Kidney (tissue), 14 donors: ENCODE data around the gene MYO1H. TPM values are rescaled to one million over a fixed set of nuclear protein-coding genes. Genes with fewer than 3 reads are reported as not detected.
"Not testable (repeated sequence)": the region's sequence is repeated elsewhere in the genome, so short reads cannot be mapped to it uniquely, and the experiment has no call there.

Source experiments
- DNase-seq, 5 donors: peaks; one replicate each; pipeline ENCODE4 v3.0.0-alpha.2; 2013 to 2020
- FAIRE-seq: peaks from 2 replicates; lab custom pipeline; 2012; peaks lifted over from hg19 to GRCh38; lab: Jason Lieb, UNC
- H3K27ac ChIP-seq, 2 donors: one replicate each; pipeline ENCODE4 v1.7.0; 2013; ENCODE audit warnings: low read depth in 2 of 2, low read length in 2 of 2, inconsistent platforms in 1 of 2
- H3K27me3 ChIP-seq: one replicate; pipeline ENCODE4 v1.7.1; 2013; ENCODE audit warnings: low read length, inconsistent platforms; ENCODE audit not compliant: control insufficient read depth, insufficient read depth
- H3K36me3 ChIP-seq, 3 donors: one replicate each; pipeline versions ENCODE4 v1.7.0 to v1.7.1; 2013; ENCODE audit warnings: low read length in 3 of 3, control low read depth in 1 of 3, inconsistent platforms in 1 of 3; ENCODE audit not compliant: insufficient read depth in 3 of 3, control insufficient read depth in 2 of 3
- H3K4me1 ChIP-seq, 3 donors: one replicate each; pipeline versions ENCODE4 v1.7.0 to v1.7.1; 2013; ENCODE audit warnings: low read length in 3 of 3, inconsistent platforms in 1 of 3, low read depth in 1 of 3; ENCODE audit not compliant: control insufficient read depth in 2 of 3, insufficient read depth in 2 of 3
- H3K4me3 ChIP-seq, 3 donors: one replicate each; pipeline versions ENCODE4 v1.7.0 to v1.8.1; 2013; ENCODE audit warnings: low read length in 3 of 3, control low read depth in 1 of 3, inconsistent platforms in 1 of 3
- H3K9ac ChIP-seq, 3 donors: one replicate each; pipeline versions ENCODE4 v1.7.0 to v1.7.1; 2013; ENCODE audit warnings: low read length in 3 of 3, control low read depth in 1 of 3, inconsistent platforms in 1 of 3
- H3K9me3 ChIP-seq, 3 donors: one replicate each; pipeline versions ENCODE4 v1.7.0 to v1.7.1; 2013; ENCODE audit warnings: low read length in 3 of 3, control low read depth in 1 of 3, inconsistent platforms in 1 of 3; ENCODE audit not compliant: control insufficient read depth in 2 of 3, insufficient read depth in 1 of 3
- intact Hi-C: fragments of 100-400 bp; cut with DNase I; formaldehyde crosslinking; loops from one replicate; pipeline ENCODE4 v1.11.1; 2022
- polyA plus RNA-seq: library from polyadenylated mRNA; stranded (reverse); fragments of 350-450 nt; fragmentation: Illumina TruSeq; extraction: RNeasy Lipid Tissue Mini Kit (QIAGEN cat#74804); gene quantifications from one replicate; pipeline ENCODE4 v1.2.3, GENCODE V29; 2014; ENCODE audit warnings: low read depth, low replicate concordance; ENCODE audit not compliant: insufficient read depth
- total RNA-seq: library from RNA; stranded (reverse); fragmentation: NEBNext Ultra II Directional; extraction: Animal tissue kit (Norgen Biotek cat#: 25700); gene quantifications from one replicate; pipeline ENCODE4 v1.2.1, GENCODE V29; 2021
- TF ChIP-seq, protein P1 (sequence below): IDR thresholded peaks from 3 replicates; pipeline ENCODE4 v1.5.1; 2012; ENCODE audit warnings: mild to moderate bottlenecking, moderate library complexity, borderline replicate concordance; ENCODE audit not compliant: insufficient read depth; ENCODE audit errors: extremely low read depth
- donor health status: control.
- donor health status: control.
- donor health status: control.
- donor health status: control.
- donor health status: control.
- donor health status: DM: yes; HTN: yes; CAD: no.
- donor health status: Normal renal cell carcinoma (clear cell type).

The MYO1H gene
- total and polyA plus RNA-seq, 2 donors from 2014 or later = 0.56 TPM; not detected in 1

DNA sequence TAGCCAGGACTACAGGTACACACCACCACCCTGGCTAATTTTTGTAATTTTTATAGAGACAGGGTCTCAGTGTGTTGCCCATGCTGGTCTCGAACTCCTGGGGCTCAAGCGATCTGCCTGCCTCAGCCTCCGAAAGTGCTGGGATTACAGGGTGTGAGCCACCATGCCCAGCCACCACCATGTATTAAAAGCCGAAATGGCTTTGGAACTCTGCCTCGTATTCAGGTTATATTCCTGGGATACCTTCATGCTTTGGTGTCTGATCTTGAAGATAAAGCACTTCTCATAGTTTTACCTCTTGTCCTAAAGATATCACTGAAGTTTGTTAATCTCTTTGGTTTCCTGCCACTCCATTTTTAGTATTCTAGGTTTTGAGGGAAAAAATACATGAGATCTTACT is 47.2 kb downstream of the MYO1H start:
- FAIRE-seq (no peak), DNase-seq (no peak)
- no peaks in the 10 kb centered on the region for H3K9me3 ChIP-seq
- no peaks in the 10 kb centered on the region for H3K36me3 ChIP-seq
- TF ChIP-seq, protein P1, sequence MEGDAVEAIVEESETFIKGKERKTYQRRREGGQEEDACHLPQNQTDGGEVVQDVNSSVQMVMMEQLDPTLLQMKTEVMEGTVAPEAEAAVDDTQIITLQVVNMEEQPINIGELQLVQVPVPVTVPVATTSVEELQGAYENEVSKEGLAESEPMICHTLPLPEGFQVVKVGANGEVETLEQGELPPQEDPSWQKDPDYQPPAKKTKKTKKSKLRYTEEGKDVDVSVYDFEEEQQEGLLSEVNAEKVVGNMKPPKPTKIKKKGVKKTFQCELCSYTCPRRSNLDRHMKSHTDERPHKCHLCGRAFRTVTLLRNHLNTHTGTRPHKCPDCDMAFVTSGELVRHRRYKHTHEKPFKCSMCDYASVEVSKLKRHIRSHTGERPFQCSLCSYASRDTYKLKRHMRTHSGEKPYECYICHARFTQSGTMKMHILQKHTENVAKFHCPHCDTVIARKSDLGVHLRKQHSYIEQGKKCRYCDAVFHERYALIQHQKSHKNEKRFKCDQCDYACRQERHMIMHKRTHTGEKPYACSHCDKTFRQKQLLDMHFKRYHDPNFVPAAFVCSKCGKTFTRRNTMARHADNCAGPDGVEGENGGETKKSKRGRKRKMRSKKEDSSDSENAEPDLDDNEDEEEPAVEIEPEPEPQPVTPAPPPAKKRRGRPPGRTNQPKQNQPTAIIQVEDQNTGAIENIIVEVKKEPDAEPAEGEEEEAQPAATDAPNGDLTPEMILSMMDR = no peak
- H3K4me3 ChIP-seq = no peak overlapping the region
- H3K4me1 ChIP-seq = no peaks in the 10 kb centered on the region
- H3K9ac ChIP-seq = no peak overlapping the region
- H3K27me3 ChIP-seq = no peaks in the 10 kb centered on the region
- H3K27ac ChIP-seq = no peak overlapping the region
- intact Hi-C loops = no loop called here

DNA sequence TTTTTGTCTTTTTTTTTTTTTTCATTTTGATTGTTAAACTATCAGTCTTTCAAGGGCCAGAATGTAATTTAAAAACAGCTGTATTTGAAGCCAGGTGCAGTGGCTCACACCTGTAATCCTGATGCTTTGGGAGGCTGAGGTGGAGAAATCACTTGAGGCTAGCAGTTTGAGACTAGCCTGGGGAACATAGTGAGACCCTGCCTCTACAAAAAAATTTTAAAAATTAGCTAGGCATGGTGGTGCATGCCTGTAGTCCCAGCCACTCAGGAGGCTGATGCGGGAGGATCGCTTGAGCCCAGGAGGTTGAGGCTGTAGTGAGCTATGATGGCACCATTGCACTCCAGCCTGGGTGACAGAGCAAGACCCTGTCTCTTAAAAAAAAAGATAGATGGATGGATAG is 57.1 kb downstream of the MYO1H start:
- DNase-seq, H3K27me3 ChIP-seq, H3K36me3 ChIP-seq, FAIRE-seq, H3K4me3 ChIP-seq, H3K9ac ChIP-seq, H3K4me1 ChIP-seq, intact Hi-C loops, H3K27ac ChIP-seq, H3K9me3 ChIP-seq: not testable (repeated sequence)

- H3K4me3 ChIP-seq, H3K9ac ChIP-seq, FAIRE-seq, H3K9me3 ChIP-seq, H3K4me1 ChIP-seq, H3K27me3 ChIP-seq, intact Hi-C loops, DNase-seq, H3K36me3 ChIP-seq, H3K27ac ChIP-seq: not testable (repeated sequence)
Measured at GRCh38 chr12:109406147-109406546, 58.4 kb downstream of the MYO1H start.

- Histone ChIP-seq H3K36me3 (no peaks in the 10 kb centered on the region), H3K4me1 (no peaks in the 10 kb centered on the region), H3K9ac (no peak overlapping the region), H3K4me3 (no peak overlapping the region), H3K9me3 (no peaks in the 10 kb centered on the region), H3K27me3 (no peaks in the 10 kb centered on the region), H3K27ac (no peak overlapping the region)
- intact Hi-C loops = no loop called here
- TF ChIP-seq, protein P1 = no peak
- FAIRE-seq = no peak
- DNase-seq = peak in 1 of 5 donors; percentile 18
Measured at GRCh38 chr12:109418848-109419480, 71.3 kb downstream of the MYO1H start.
